Adrenal gland (tissue), 5 donors: ENCODE data around the gene SSH2.
"Not testable (repeated sequence)": the region's sequence is repeated elsewhere in the genome, so short reads cannot be mapped to it uniquely, and the experiment has no call there.

Experiments used
- POLR2A ChIP-seq, 2 donors: fragments of 450-650 bp; IDR thresholded peaks; one replicate each; pipeline ENCODE4 v1.6.1; 2017; ENCODE audit warnings: antibody characterized with exemption in 2 of 2, mild to moderate bottlenecking in 2 of 2, moderate library complexity in 1 of 2
- TF ChIP-seq, protein P1 (sequence below), 6 experiments: fragments of 450-650 bp in 4 of 6; fragments of 200-600 bp in 2 of 6; sonication (generic) in 1 of 6; IDR thresholded peaks; 1 replicate in 5 of 6; 2 replicates in 1 of 6; pipeline versions ENCODE4 v1.5.1 to v1.8.0; 2016 to 2021; ENCODE audit warnings: antibody characterized with exemption in 6 of 6, mild to moderate bottlenecking in 2 of 6, moderate library complexity in 1 of 6
- donor health status: DM: no; HTN: no; CAD: no.

DNA sequence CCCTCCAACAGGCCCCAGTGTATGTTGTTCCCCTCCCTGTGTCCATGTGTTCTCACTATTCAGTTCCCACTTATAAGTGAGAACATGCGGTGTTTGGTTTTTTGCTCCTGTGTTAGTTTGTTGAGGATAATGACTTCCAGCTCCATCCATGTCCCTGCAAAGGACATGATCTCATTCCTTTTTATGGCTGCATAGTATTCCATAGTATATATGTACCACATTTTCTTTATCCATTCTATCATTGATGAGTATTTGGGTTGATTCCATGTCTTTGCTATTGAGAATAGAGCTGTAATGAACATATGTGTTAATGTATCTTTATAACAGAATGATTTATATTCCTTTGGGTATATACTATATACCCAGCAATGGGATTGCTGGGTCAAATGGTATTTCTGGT is 27.5 kb upstream of the SSH2 start:
- TF ChIP-seq, protein P1, sequence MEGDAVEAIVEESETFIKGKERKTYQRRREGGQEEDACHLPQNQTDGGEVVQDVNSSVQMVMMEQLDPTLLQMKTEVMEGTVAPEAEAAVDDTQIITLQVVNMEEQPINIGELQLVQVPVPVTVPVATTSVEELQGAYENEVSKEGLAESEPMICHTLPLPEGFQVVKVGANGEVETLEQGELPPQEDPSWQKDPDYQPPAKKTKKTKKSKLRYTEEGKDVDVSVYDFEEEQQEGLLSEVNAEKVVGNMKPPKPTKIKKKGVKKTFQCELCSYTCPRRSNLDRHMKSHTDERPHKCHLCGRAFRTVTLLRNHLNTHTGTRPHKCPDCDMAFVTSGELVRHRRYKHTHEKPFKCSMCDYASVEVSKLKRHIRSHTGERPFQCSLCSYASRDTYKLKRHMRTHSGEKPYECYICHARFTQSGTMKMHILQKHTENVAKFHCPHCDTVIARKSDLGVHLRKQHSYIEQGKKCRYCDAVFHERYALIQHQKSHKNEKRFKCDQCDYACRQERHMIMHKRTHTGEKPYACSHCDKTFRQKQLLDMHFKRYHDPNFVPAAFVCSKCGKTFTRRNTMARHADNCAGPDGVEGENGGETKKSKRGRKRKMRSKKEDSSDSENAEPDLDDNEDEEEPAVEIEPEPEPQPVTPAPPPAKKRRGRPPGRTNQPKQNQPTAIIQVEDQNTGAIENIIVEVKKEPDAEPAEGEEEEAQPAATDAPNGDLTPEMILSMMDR (IDR thresholded peaks at IDR 0.05), result not testable (repeated sequence)
- TF ChIP-seq POLR2A (IDR thresholded peaks at IDR 0.05), result not testable (repeated sequence)
